Prostate gland (tissue), 2 donors: ENCODE results near the gene WRNIP1.

Experiments used
- POLR2A ChIP-seq: fragments of 450-650 bp; IDR thresholded peaks from one replicate; pipeline ENCODE4 v1.6.1; 2016; ENCODE audit warnings: antibody characterized with exemption, mild to moderate bottlenecking
- POLR2AphosphoS5 ChIP-seq: sonication (generic); formaldehyde crosslinking; IDR thresholded peaks from one replicate; pipeline ENCODE4 v1.6.1; 2017; ENCODE audit warnings: antibody characterized with exemption
- TF ChIP-seq, protein P1 (sequence below), 4 experiments: fragments of 200-600 bp in 2 of 4; fragments of 450-650 bp in 2 of 4; sonication (generic) in 2 of 4; IDR thresholded peaks; 1 replicate in 3 of 4; 2 replicates in 1 of 4; pipeline ENCODE4 v1.5.1; 2016 to 2019; ENCODE audit warnings: antibody characterized with exemption in 4 of 4, mild to moderate bottlenecking in 2 of 4, moderate library complexity in 2 of 4

DNA sequence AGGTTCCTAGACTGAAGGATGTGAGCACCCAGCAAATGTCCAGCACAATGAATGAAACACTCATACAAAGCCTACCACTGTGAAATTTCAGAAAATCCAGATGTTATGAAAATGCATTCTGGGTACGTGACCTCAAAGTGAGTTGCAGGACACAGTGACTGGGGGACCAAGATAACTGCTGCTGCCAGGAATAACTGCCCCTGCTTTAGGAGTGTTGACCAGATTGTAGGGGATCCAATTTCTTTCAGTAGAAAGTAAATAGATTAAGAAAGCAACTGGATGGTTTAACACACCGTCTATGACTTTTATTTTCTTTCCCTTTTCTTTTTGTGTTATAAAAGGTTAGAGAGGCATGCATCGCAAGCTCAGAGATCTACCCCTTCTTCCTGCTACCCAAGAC lies 44.0 kb upstream of the WRNIP1 start:
- TF ChIP-seq, protein P1, sequence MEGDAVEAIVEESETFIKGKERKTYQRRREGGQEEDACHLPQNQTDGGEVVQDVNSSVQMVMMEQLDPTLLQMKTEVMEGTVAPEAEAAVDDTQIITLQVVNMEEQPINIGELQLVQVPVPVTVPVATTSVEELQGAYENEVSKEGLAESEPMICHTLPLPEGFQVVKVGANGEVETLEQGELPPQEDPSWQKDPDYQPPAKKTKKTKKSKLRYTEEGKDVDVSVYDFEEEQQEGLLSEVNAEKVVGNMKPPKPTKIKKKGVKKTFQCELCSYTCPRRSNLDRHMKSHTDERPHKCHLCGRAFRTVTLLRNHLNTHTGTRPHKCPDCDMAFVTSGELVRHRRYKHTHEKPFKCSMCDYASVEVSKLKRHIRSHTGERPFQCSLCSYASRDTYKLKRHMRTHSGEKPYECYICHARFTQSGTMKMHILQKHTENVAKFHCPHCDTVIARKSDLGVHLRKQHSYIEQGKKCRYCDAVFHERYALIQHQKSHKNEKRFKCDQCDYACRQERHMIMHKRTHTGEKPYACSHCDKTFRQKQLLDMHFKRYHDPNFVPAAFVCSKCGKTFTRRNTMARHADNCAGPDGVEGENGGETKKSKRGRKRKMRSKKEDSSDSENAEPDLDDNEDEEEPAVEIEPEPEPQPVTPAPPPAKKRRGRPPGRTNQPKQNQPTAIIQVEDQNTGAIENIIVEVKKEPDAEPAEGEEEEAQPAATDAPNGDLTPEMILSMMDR (IDR thresholded peaks at IDR 0.05), result no peak
- TF ChIP-seq POLR2A (no peak), POLR2AphosphoS5 (no peak)
